H1 (cell line): ENCODE measurements around the gene DCTD. TPM values are rescaled to one million over a fixed set of nuclear protein-coding genes. Genes with fewer than 3 reads are reported as not detected.

Experiments used
- CTCF ChIA-PET: fragments of 300-600 bp; sonication (Branson Sonifier 250); formaldehyde crosslinking; loops from one replicate; lab custom pipeline; 2021; ENCODE audit not compliant: partially characterized antibody; lab: Charles Lee
- POLR2A ChIA-PET: fragments of 300-600 bp; sonication (Branson Sonifier 250); formaldehyde crosslinking; loops from one replicate; lab custom pipeline; 2021; ENCODE audit warnings: inconsistent platforms; ENCODE audit not compliant: partially characterized antibody; lab: Charles Lee
- DNase-seq, 2 experiments: peaks; one replicate each; pipeline versions ENCODE4 v3.0.0 to v3.0.0-alpha.2; 2010 to 2022; ENCODE audit warnings: low spot score in 2 of 2, low read depth in 1 of 2, mixed read lengths in 1 of 2
- FAIRE-seq: peaks from 2 replicates; lab custom pipeline; 2011; peaks lifted over from hg19 to GRCh38; lab: Jason Lieb, UNC
- H2AFZ ChIP-seq: 2 replicates; pipeline ENCODE4 v1.8.1; 2012; ENCODE audit warnings: low read length, inconsistent platforms
- H2AK5ac ChIP-seq: 2 replicates; pipeline ENCODE4 v1.6.1; 2013; ENCODE audit warnings: low read depth, low read length
- H2BK120ac ChIP-seq: replicated peaks from 2 replicates; pipeline ENCODE3; 2013; ENCODE audit warnings: low read depth, low read length, inconsistent platforms
- H2BK12ac ChIP-seq: 2 replicates; pipeline ENCODE4 v1.6.1; 2013; ENCODE audit warnings: low read depth, low read length
- H2BK15ac ChIP-seq: 2 replicates; pipeline ENCODE4 v1.6.1; 2013; ENCODE audit warnings: low read length
- H2BK20ac ChIP-seq: 2 replicates; pipeline ENCODE4 v1.6.1; 2013; ENCODE audit warnings: low read length
- H2BK5ac ChIP-seq: 2 replicates; pipeline ENCODE4 v1.6.1; 2013; ENCODE audit warnings: low read depth, low read length
- H3K14ac ChIP-seq: 2 replicates; pipeline ENCODE4 v1.6.1; 2013; ENCODE audit warnings: inconsistent platforms; ENCODE audit not compliant: insufficient read length
- H3K18ac ChIP-seq: 2 replicates; pipeline ENCODE4 v1.6.1; 2013; ENCODE audit warnings: low read length; ENCODE audit errors: extremely low read depth
- H3K23ac ChIP-seq: 2 replicates; pipeline ENCODE4 v1.6.1; 2013; ENCODE audit warnings: inconsistent platforms; ENCODE audit not compliant: insufficient read length
- H3K23me2 ChIP-seq: 2 replicates; pipeline ENCODE4 v1.6.1; 2013; ENCODE audit warnings: low read depth, low read length
- H3K27ac ChIP-seq: 2 replicates; pipeline ENCODE4 v1.6.1; 2011; ENCODE audit warnings: low read depth, low read length, inconsistent platforms
- H3K27me3 ChIP-seq, 4 experiments: replicated peaks in 1 of 4; 1 replicate in 1 of 4; 2 replicates in 3 of 4; pipeline versions ENCODE4 v1.6.1 to v1.8.1; 2011 to 2013; ENCODE audit warnings: low read length in 3 of 4, mild to moderate bottlenecking in 3 of 4, inconsistent platforms in 2 of 4, mixed read lengths in 2 of 4, moderate library complexity in 1 of 4; ENCODE audit not compliant: control insufficient read depth in 3 of 4, insufficient read depth in 3 of 4; ENCODE audit errors: extremely low read depth in 1 of 4
- H3K36me3 ChIP-seq, 4 experiments: 2 replicates each; pipeline versions ENCODE4 v1.6.1 to v1.8.1; 2011 to 2013; ENCODE audit warnings: mild to moderate bottlenecking in 4 of 4, low read length in 3 of 4, moderate library complexity in 2 of 4, control low read depth in 1 of 4, inconsistent platforms in 1 of 4; ENCODE audit not compliant: insufficient read depth in 4 of 4, control insufficient read depth in 2 of 4
- H3K4ac ChIP-seq: replicated peaks from 2 replicates; pipeline ENCODE3; 2013; ENCODE audit warnings: low read length, low read depth, mixed read lengths, inconsistent platforms; ENCODE audit not compliant: insufficient read length
- H3K4me1 ChIP-seq, 4 experiments: replicated peaks in 1 of 4; 1 replicate in 1 of 4; 2 replicates in 3 of 4; pipeline versions ENCODE4 v1.6.1 to v1.8.1; 2011 to 2013; ENCODE audit warnings: low read length in 3 of 4, inconsistent platforms in 2 of 4, mixed read lengths in 1 of 4; ENCODE audit not compliant: insufficient read depth in 4 of 4, control insufficient read depth in 3 of 4
- H3K4me2 ChIP-seq, 2 experiments: 2 replicates each; pipeline versions ENCODE4 v1.6.1 to v1.8.1; 2011 to 2013; ENCODE audit warnings: low read depth in 2 of 2, low read length in 2 of 2, control low read depth in 1 of 2, inconsistent platforms in 1 of 2, mild to moderate bottlenecking in 1 of 2; ENCODE audit not compliant: insufficient read depth in 1 of 2
- H3K4me3 ChIP-seq, 4 experiments: fragments of 200-600, 300-600 bp in 1 of 4; sonication (generic), shearing (Covaris generic), sonication (Bioruptor Twin) in 1 of 4; 2 replicates each; pipeline versions ENCODE4 v1.5.1 to v1.8.1; 2011 to 2016; ENCODE audit warnings: low read length in 4 of 4, low read depth in 3 of 4, control low read depth in 2 of 4, inconsistent platforms in 2 of 4, mild to moderate bottlenecking in 2 of 4, mixed read lengths in 1 of 4, moderate library complexity in 1 of 4; ENCODE audit not compliant: insufficient read depth in 2 of 4; ENCODE audit errors: extremely low read depth in 1 of 4
- H3K56ac ChIP-seq: replicated peaks from 2 replicates; pipeline ENCODE3; 2013; ENCODE audit warnings: low read depth, mild to moderate bottlenecking, mixed read lengths, low read length, inconsistent platforms; ENCODE audit not compliant: insufficient read length
- H3K79me1 ChIP-seq: 2 replicates; pipeline ENCODE4 v1.6.1; 2013; ENCODE audit warnings: low read depth, low read length, control low read depth
- H3K79me2 ChIP-seq, 2 experiments: 2 replicates each; pipeline versions ENCODE4 v1.6.1 to v1.8.1; 2012 to 2013; ENCODE audit warnings: low read length in 2 of 2, mild to moderate bottlenecking in 2 of 2, inconsistent platforms in 1 of 2; ENCODE audit not compliant: insufficient read depth in 2 of 2, control insufficient read depth in 1 of 2
- H3K9ac ChIP-seq, 4 experiments: replicated peaks in 1 of 4; 1 replicate in 1 of 4; 2 replicates in 3 of 4; pipeline versions ENCODE4 v1.6.1 to v1.8.1; 2011 to 2013; ENCODE audit warnings: low read depth in 3 of 4, low read length in 3 of 4, control low read depth in 2 of 4, mild to moderate bottlenecking in 2 of 4, moderate library complexity in 2 of 4, inconsistent platforms in 1 of 4; ENCODE audit errors: extremely low read depth in 1 of 4
- H3K9me3 ChIP-seq, 2 experiments: 2 replicates each; pipeline versions ENCODE4 v1.6.1 to v1.8.1; 2012 to 2013; ENCODE audit warnings: mild to moderate bottlenecking in 2 of 2, moderate library complexity in 2 of 2, control low read depth in 1 of 2, inconsistent platforms in 1 of 2, low read depth in 1 of 2, low read length in 1 of 2, mixed read lengths in 1 of 2; ENCODE audit not compliant: insufficient read depth in 2 of 2
- H4K20me1 ChIP-seq, 2 experiments: replicated peaks in 1 of 2; 2 replicates each; pipeline versions ENCODE3 to v1.8.1; 2011 to 2013; ENCODE audit warnings: inconsistent platforms in 2 of 2, low read length in 2 of 2, mild to moderate bottlenecking in 1 of 2; ENCODE audit not compliant: insufficient read depth in 2 of 2, control insufficient read depth in 1 of 2
- H4K5ac ChIP-seq: 2 replicates; pipeline ENCODE4 v1.6.1; 2013; ENCODE audit warnings: low read length, low read depth, mixed read lengths, inconsistent platforms; ENCODE audit not compliant: insufficient read length
- H4K8ac ChIP-seq: 2 replicates; pipeline ENCODE4 v1.8.0; 2013; ENCODE audit warnings: mild to moderate bottlenecking, moderate library complexity, low read length, inconsistent platforms; ENCODE audit not compliant: insufficient read depth; ENCODE audit errors: extremely low read depth
- H4K91ac ChIP-seq: replicated peaks from 2 replicates; pipeline ENCODE3; 2013; ENCODE audit warnings: low read length, mixed read lengths, inconsistent platforms; ENCODE audit not compliant: insufficient read length
- CBX5 ChIP-seq: fragments of 300-800, 300-1000 bp; sonication (generic); IDR thresholded peaks from 2 replicates; pipeline ENCODE4 v1.7.1; 2016; ENCODE audit warnings: antibody characterized with exemption, low read length, low read depth
- CHD2 ChIP-seq: IDR thresholded peaks from 2 replicates; pipeline ENCODE4 v1.6.1; 2012; ENCODE audit warnings: low read length, improper control_type of control experiment
- POLR2AphosphoS5 ChIP-seq: IDR thresholded peaks from 2 replicates; pipeline ENCODE4 v1.6.1; 2011; ENCODE audit warnings: low read depth, low read length
- RAD21 ChIP-seq, 2 experiments: IDR thresholded peaks in 1 of 2; conservative IDR thresholded peaks in 1 of 2; 2 replicates each; pipeline ENCODE4 v1.6.1; 2011; ENCODE audit warnings: low read depth in 2 of 2, low read length in 2 of 2, improper control_type of control experiment in 1 of 2, inconsistent platforms in 1 of 2, mild to moderate bottlenecking in 1 of 2, moderate library complexity in 1 of 2
- ZNF274 ChIP-seq: IDR thresholded peaks from 2 replicates; pipeline ENCODE4 v1.7.0; 2012; ENCODE audit warnings: low read length, borderline replicate concordance; ENCODE audit errors: extremely low read depth
- WGBS, 2 experiments: shearing (Covaris generic) in 1 of 2; methylation state at CpG; one replicate each; pipeline versions ENCODE4 v1.1.6 to v1.1.7; 2013 to 2015; ENCODE audit warnings: low lambda C conversion rate in 2 of 2, mixed read lengths in 2 of 2, inconsistent platforms in 1 of 2, low coverage in 1 of 2, missing lambda C conversion rate in 1 of 2; ENCODE audit not compliant: insufficient replicate concordance in 2 of 2, insufficient coverage in 1 of 2, insufficient read length in 1 of 2; ENCODE audit errors: extremely low coverage in 1 of 2, missing lambda C conversion rate in 1 of 2; 5-methylcytosine and 5-hydroxymethylcytosine counted together
- polyA plus RNA-seq, 7 experiments: library from polyadenylated mRNA; depleted of rRNA in 3 of 7; stranded (reverse) in 5 of 7; unstranded in 2 of 7; fragments of >200 nt in 5 of 7; fragments of 200-250 nt in 2 of 7; gene quantifications; 1 replicate in 5 of 7; 2 replicates in 1 of 7; 4 replicates in 1 of 7; pipeline versions ENCODE4 v1.2.1 to v1.2.3, GENCODE V29; 2011 to 2013; ENCODE audit warnings: missing spikeins in 2 of 7, mixed read lengths in 2 of 7
- total RNA-seq: library from RNA; stranded (reverse); fragmentation: NEBNext Ultra II Directional; extraction: Animal tissue kit (Norgen Biotek cat#: 25700); gene quantifications from 2 replicates; pipeline ENCODE4 v1.2.1, GENCODE V29; 2021

DCTD gene
- total and polyA plus RNA-seq, 2 of the 8 experiments (the other 6 are each of a cell fraction or from before 2014, with no cell fraction given), result 60.2 to 69.5 TPM

DNA sequence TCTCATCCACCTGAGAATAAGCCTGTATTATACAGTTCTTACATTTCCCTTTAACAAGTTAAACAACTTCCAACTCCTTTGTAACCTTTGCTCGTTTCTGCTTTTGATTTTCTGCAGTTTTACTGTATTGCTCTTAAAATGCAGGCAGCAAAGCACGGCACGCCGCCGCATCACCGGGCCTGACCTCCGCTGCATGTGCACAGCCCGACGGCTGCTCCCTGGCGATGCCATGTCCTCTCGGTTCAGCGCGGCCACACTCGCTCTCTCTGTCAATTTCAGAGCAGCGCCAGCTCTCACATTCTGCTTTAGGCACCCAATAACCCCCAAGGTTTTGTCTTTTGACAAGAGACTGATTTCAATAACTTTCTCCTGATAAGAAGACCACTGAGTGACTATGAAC is 60.3 kb downstream of the DCTD start:
- 90% methylated on average over 15 of the region's 15 CpGs; no CpG with 5 or more reads in 1 of the 2 experiments for WGBS, 2 experiments
- no peak for TF ChIP-seq RAD21 (IDR thresholded peaks at IDR 0.05 in 1 of 2, conservative IDR thresholded peaks at IDR 0.05 in 1 of 2; ENCODE audit: low read depth in 2 of 2, low read length in 2 of 2)
- TF ChIP-seq CBX5, result no peak
- no peak for TF ChIP-seq ZNF274
- no peak for TF ChIP-seq POLR2AphosphoS5
- TF ChIP-seq CHD2, result no peak
- Histone ChIP-seq H2BK120ac (no peak overlapping the region), H3K4me3 (no peak overlapping the region), H3K79me1 (no peaks in the 10 kb centered on the region), H2BK15ac (no peak overlapping the region), H3K27ac (no peak overlapping the region), H4K8ac (no peak overlapping the region), H3K18ac (no peak overlapping the region), H3K9ac (no peak overlapping the region), H4K20me1 (no peaks in the 10 kb centered on the region), H3K56ac (no peak overlapping the region), H3K79me2 (no peaks in the 10 kb centered on the region), H3K4me1 (peaks cover 0 to 7% (median 1%) of the 10 kb centered on the region in 4 experiments; a peak in 1 of 7 replicates), H2BK5ac (no peak overlapping the region), H3K27me3 (no peaks in the 10 kb centered on the region), H3K36me3 (no peaks in the 10 kb centered on the region), H4K5ac (no peak overlapping the region), H4K91ac (no peak overlapping the region), H3K9me3 (peaks cover 0 to 3% of the 10 kb centered on the region in 2 experiments; a peak in 2 of 4 replicates), H2AK5ac (no peak overlapping the region), H2AFZ (no peak overlapping the region), H2BK20ac (no peak overlapping the region), H3K23me2 (no peaks in the 10 kb centered on the region), H3K14ac (no peak overlapping the region), H3K23ac (no peak overlapping the region), H3K4ac (no peak overlapping the region), H3K4me2 (no peak overlapping the region), H2BK12ac (no peak overlapping the region)
- FAIRE-seq (no peak), DNase-seq (no peak)
- ChIA-PET CTCF (interaction anchor here (0.6 to 1.7 kb wide), 5 partner anchors 11 to 1059 kb away, joined by 3 to 10 read pairs (median 3); no protein-coding TSS in a partner anchor), POLR2A (no interaction called here)
